Measurements from ENCODE around the gene CBARP. TPM values are rescaled to one million over a fixed set of nuclear protein-coding genes. Genes with fewer than 3 reads are reported as not detected.

Gene CBARP
- polyA plus RNA-seq, 3 donors: not detected

GRCh38 chr19:1267477-1268225 is 29.8 kb upstream of the CBARP start:
- Histone ChIP-seq H3K79me2 (ENCODE audit: insufficient read depth, low read length) (peaks cover 44% of the 10 kb centered on the region), H3K9me3 (replicated peaks in 1 of 2; ENCODE audit: control insufficient read depth in 1 of 2, insufficient read depth in 1 of 2, low read length in 2 of 2) (no peaks in the 10 kb centered on the region), H3K36me3 (replicated peaks in 1 of 2; ENCODE audit: control insufficient read depth in 1 of 2, insufficient read depth in 2 of 2, low read length in 2 of 2) (peaks cover 19 to 23% of the 10 kb centered on the region in 2 donors), H3K4me3 (replicated peaks in 1 of 3; ENCODE audit: low read depth in 2 of 3, low read length in 3 of 3) (peak overlapping the region in 1 of 3 experiments; percentile 77), H3K4me1 (ENCODE audit: control insufficient read depth in 1 of 2, insufficient read depth in 2 of 2, low read length in 2 of 2) (peaks cover 65 to 77% of the 10 kb centered on the region in 2 donors), H3K9ac (ENCODE audit: insufficient read depth, low read length, poor library complexity, severe bottlenecking) (no peak overlapping the region), H3K27me3 (ENCODE audit: control insufficient read depth in 2 of 2, insufficient read depth in 2 of 2, low read length in 2 of 2) (peaks cover 0 to 8% of the 10 kb centered on the region in 2 donors), H2AFZ (ENCODE audit: insufficient read depth, low read depth, low read length, poor library complexity, severe bottlenecking) (no peak overlapping the region), H4K20me1 (ENCODE audit: insufficient read depth, low read length) (peaks cover 52% of the 10 kb centered on the region), H3K4me2 (replicated peaks; ENCODE audit: extremely low read depth, low read length, poor library complexity, severe bottlenecking) (peak overlapping the region; percentile 89), H3K27ac (ENCODE audit: low read depth in 1 of 2, low read length in 2 of 2) (no peak overlapping the region)
- no peak for TF ChIP-seq CTCF (IDR thresholded peaks at IDR 0.05)
- Mint-ChIP-seq H3K27me3 (ENCODE audit: low read depth in 3 of 3) (peaks cover 8 to 14% (median 11%) of the 10 kb centered on the region in 3 donors), H3K36me3 (peaks cover 22 to 26% of the 10 kb centered on the region in 2 donors), H3K4me3 (peak overlapping the region; percentile 64 to 70), H3K27ac (peak overlapping the region in 4 of 7 donors; percentile 43 to 89 (median 59)), H3K4me1 (peaks cover 63% of the 10 kb centered on the region), H3K9me3 (peaks cover 0 to 2% (median 0%) of the 10 kb centered on the region in 7 donors)
- intact Hi-C loops (cut with micrococcal nuclease): loop anchor here (1.0 to 5.0 kb wide), 2 partner anchors 23 to 165 kb away; partner anchors contain the start of gene GPX4 (in 1 of the 2)
- peak in 1 of 3 donors; percentile 57 for DNase-seq
- WGBS (ENCODE audit: insufficient coverage): 56% methylated on average over 14 of the region's 35 CpGs

GRCh38 chr19:1266916-1267476 is 29.2 kb upstream of the CBARP start:
- intact Hi-C loops (cut with micrococcal nuclease): loop anchor here (1.0 to 5.0 kb wide), 2 partner anchors 23 to 165 kb away; partner anchors contain the start of gene GPX4 (in 1 of the 2)
- peaks cover 12 to 16% of the 10 kb centered on the region in 2 donors for H3K36me3 ChIP-seq (replicated peaks in 1 of 2; ENCODE audit: control insufficient read depth in 1 of 2, insufficient read depth in 2 of 2, low read length in 2 of 2)
- H3K4me3 ChIP-seq (replicated peaks in 1 of 3; ENCODE audit: low read depth in 2 of 3, low read length in 3 of 3): peak overlapping the region; percentile 39 to 77 (median 46)
- H3K36me3 Mint-ChIP-seq: peaks cover 16 to 19% of the 10 kb centered on the region in 2 donors
- H3K4me1 ChIP-seq (ENCODE audit: control insufficient read depth in 1 of 2, insufficient read depth in 2 of 2, low read length in 2 of 2): peaks cover 65 to 77% of the 10 kb centered on the region in 2 donors
- peaks cover 0 to 2% (median 0%) of the 10 kb centered on the region in 7 donors for H3K9me3 Mint-ChIP-seq
- H3K9ac ChIP-seq (ENCODE audit: insufficient read depth, low read length, poor library complexity, severe bottlenecking): peak overlapping the region; percentile 71
- H3K27me3 ChIP-seq (ENCODE audit: control insufficient read depth in 2 of 2, insufficient read depth in 2 of 2, low read length in 2 of 2): peaks cover 0 to 8% of the 10 kb centered on the region in 2 donors
- peaks cover 46% of the 10 kb centered on the region for H4K20me1 ChIP-seq (ENCODE audit: insufficient read depth, low read length)
- H3K27ac ChIP-seq (ENCODE audit: low read depth in 1 of 2, low read length in 2 of 2): peak overlapping the region in 1 of 2 donors; percentile 79
- peaks cover 61% of the 10 kb centered on the region for H3K4me1 Mint-ChIP-seq
- H3K9me3 ChIP-seq (replicated peaks in 1 of 2; ENCODE audit: control insufficient read depth in 1 of 2, insufficient read depth in 1 of 2, low read length in 2 of 2): no peaks in the 10 kb centered on the region
- peaks cover 37% of the 10 kb centered on the region for H3K79me2 ChIP-seq (ENCODE audit: insufficient read depth, low read length)
- peak overlapping the region; percentile 75 for H2AFZ ChIP-seq (ENCODE audit: insufficient read depth, low read depth, low read length, poor library complexity, severe bottlenecking)
- WGBS (ENCODE audit: insufficient coverage): under 1% methylated on average over 59 of the region's 59 CpGs
- TF ChIP-seq CTCF (IDR thresholded peaks at IDR 0.05): peak; percentile 99
- peak overlapping the region in 3 of 7 donors; percentile 70 to 78 (median 72) for H3K27ac Mint-ChIP-seq
- peak; percentile 68 to 77 (median 76) for DNase-seq
- peak overlapping the region; percentile 89 for H3K4me2 ChIP-seq (replicated peaks; ENCODE audit: extremely low read depth, low read length, poor library complexity, severe bottlenecking)
- H3K27me3 Mint-ChIP-seq (ENCODE audit: low read depth in 3 of 3): peaks cover 8 to 16% (median 11%) of the 10 kb centered on the region in 3 donors
- peak overlapping the region; percentile 64 to 70 for H3K4me3 Mint-ChIP-seq
